ENCODE measurements around the gene AOC1. TPM values are rescaled to one million over a fixed set of nuclear protein-coding genes. Genes with fewer than 3 reads are reported as not detected.

AOC1 gene
- total RNA-seq, 1 donor: 1.1 TPM

- DNase-seq (ENCODE audit: low read depth in 2 of 3, low spot score in 2 of 3): no peak
Observed at GRCh38 chr7:150835019-150835418, 17.3 kb upstream of the AOC1 start.

GRCh38 chr7:150835702-150836280 lies 16.5 kb upstream of the AOC1 start:
- no peak for DNase-seq (ENCODE audit: low read depth in 2 of 3, low spot score in 2 of 3)

- no peak for DNase-seq (ENCODE audit: low read depth in 2 of 3, low spot score in 2 of 3)
Observed at GRCh38 chr7:150838965-150839650, 13.2 kb upstream of the AOC1 start.

GRCh38 chr7:150842018-150842417 lies 10.3 kb upstream of the AOC1 start:
- DNase-seq (ENCODE audit: low read depth in 2 of 3, low spot score in 2 of 3): no peak

GRCh38 chr7:150842716-150843115 lies 9.6 kb upstream of the AOC1 start:
- no peak for DNase-seq (ENCODE audit: low read depth in 2 of 3, low spot score in 2 of 3)

- DNase-seq (ENCODE audit: low read depth in 2 of 3, low spot score in 2 of 3): no peak
Observed at GRCh38 chr7:150845421-150845861, 6.9 kb upstream of the AOC1 start.

- no peak for DNase-seq (ENCODE audit: low read depth in 2 of 3, low spot score in 2 of 3)
Observed at GRCh38 chr7:150846291-150847115, 5.8 kb upstream of the AOC1 start.

- DNase-seq (ENCODE audit: low read depth in 2 of 3, low spot score in 2 of 3): no peak
Observed at GRCh38 chr7:150847536-150847935, 4.8 kb upstream of the AOC1 start.

- no peak for DNase-seq (ENCODE audit: low read depth in 2 of 3, low spot score in 2 of 3)
Observed at GRCh38 chr7:150848111-150848510, 4.2 kb upstream of the AOC1 start.

GRCh38 chr7:150848561-150849115 lies 3.7 kb upstream of the AOC1 start:
- DNase-seq (ENCODE audit: low read depth in 2 of 3, low spot score in 2 of 3): no peak

GRCh38 chr7:150849204-150849775 lies 3.0 kb upstream of the AOC1 start:
- no peak for DNase-seq (ENCODE audit: low read depth in 2 of 3, low spot score in 2 of 3)

- no peak for DNase-seq (ENCODE audit: low read depth in 2 of 3, low spot score in 2 of 3)
Observed at GRCh38 chr7:150850273-150850672, 2.0 kb upstream of the AOC1 start.

GRCh38 chr7:150851492-150852370 lies 586 bp upstream of the AOC1 start:
- peak in 1 of 3 donors; percentile 21 for DNase-seq (ENCODE audit: low read depth in 2 of 3, low spot score in 2 of 3)

GRCh38 chr7:150854066-150855000 lies 2.0 kb downstream of the AOC1 start:
- no peak for DNase-seq (ENCODE audit: low read depth in 2 of 3, low spot score in 2 of 3)

- DNase-seq (ENCODE audit: low read depth in 2 of 3, low spot score in 2 of 3): no peak
Observed at GRCh38 chr7:150855046-150855445, 2.7 kb downstream of the AOC1 start.

- no peak for DNase-seq (ENCODE audit: low read depth in 2 of 3, low spot score in 2 of 3)
Observed at GRCh38 chr7:150855476-150856302, 3.4 kb downstream of the AOC1 start.

- no peak for DNase-seq (ENCODE audit: low read depth in 2 of 3, low spot score in 2 of 3)
Observed at GRCh38 chr7:150856303-150857275, 4.3 kb downstream of the AOC1 start.
